Epithelial cell of prostate (primary cell): ENCODE data around the gene SIK3.

Experiments
- DNase-seq: peaks from one replicate; pipeline ENCODE4 v3.0.0-alpha.2; 2011; ENCODE audit warnings: low read depth, low spot score
- H3K27ac ChIP-seq: fragments of 450-650 bp; 2 replicates; pipeline ENCODE4 v1.5.1; 2017; ENCODE audit warnings: mild to moderate bottlenecking

The SIK3 gene

GRCh38 chr11:116882386-116882785 is 215.8 kb downstream of the SIK3 start:
- peak; percentile 40 for DNase-seq
- no peak overlapping the region for H3K27ac ChIP-seq

GRCh38 chr11:116881143-116881542 is 217.1 kb downstream of the SIK3 start:
- DNase-seq = no peak
- H3K27ac ChIP-seq = no peak overlapping the region

GRCh38 chr11:116879800-116880625 is 218.2 kb downstream of the SIK3 start:
- DNase-seq = no peak
- no peak overlapping the region for H3K27ac ChIP-seq

- no peak overlapping the region for H3K27ac ChIP-seq
- no peak for DNase-seq
Observed at GRCh38 chr11:116876656-116877055, 221.6 kb downstream of the SIK3 start.

- no peak for DNase-seq
- H3K27ac ChIP-seq = peak overlapping the region; percentile 7
Observed at GRCh38 chr11:116875194-116875593, 223.0 kb downstream of the SIK3 start.

GRCh38 chr11:116874251-116874650 is 224.0 kb downstream of the SIK3 start:
- DNase-seq = no peak
- H3K27ac ChIP-seq = peak overlapping the region; percentile 7

- no peak overlapping the region for H3K27ac ChIP-seq
Observed at GRCh38 chr11:116873381-116873780, 224.8 kb downstream of the SIK3 start.

GRCh38 chr11:116871248-116871647 is 227.0 kb downstream of the SIK3 start:
- peak overlapping the region; percentile 93 for H3K27ac ChIP-seq
- DNase-seq = peak; percentile 56

More at GRCh38 chr11:116873381-116873780, 224.8 kb downstream of the SIK3 start:
- DNase-seq = no peak

- H3K27ac ChIP-seq = peak overlapping the region; percentile 93
- no peak for DNase-seq
Observed at GRCh38 chr11:116870054-116870453, 228.2 kb downstream of the SIK3 start.

- DNase-seq = no peak
- H3K27ac ChIP-seq = no peak overlapping the region
Observed at GRCh38 chr11:116869610-116870009, 228.6 kb downstream of the SIK3 start.

GRCh38 chr11:116868066-116868465 is 230.2 kb downstream of the SIK3 start:
- H3K27ac ChIP-seq = no peak overlapping the region
- DNase-seq = no peak

GRCh38 chr11:116867619-116868018 is 230.6 kb downstream of the SIK3 start:
- no peak for DNase-seq
- no peak overlapping the region for H3K27ac ChIP-seq

- no peak overlapping the region for H3K27ac ChIP-seq
- DNase-seq = no peak
Observed at GRCh38 chr11:116866804-116867455, 231.3 kb downstream of the SIK3 start.

GRCh38 chr11:116865696-116866095 is 232.5 kb downstream of the SIK3 start:
- H3K27ac ChIP-seq = no peak overlapping the region
- no peak for DNase-seq

- no peak overlapping the region for H3K27ac ChIP-seq
- DNase-seq = no peak
Observed at GRCh38 chr11:116864531-116864930, 233.7 kb downstream of the SIK3 start.

GRCh38 chr11:116862951-116863350 is 235.3 kb downstream of the SIK3 start:
- H3K27ac ChIP-seq = no peak overlapping the region
- no peak for DNase-seq

- peak overlapping the region; percentile 74 for H3K27ac ChIP-seq
- no peak for DNase-seq
Observed at GRCh38 chr11:116862185-116862584, 236.0 kb downstream of the SIK3 start.

- H3K27ac ChIP-seq = peak overlapping the region; percentile 74
Observed at GRCh38 chr11:116861539-116861938, 236.7 kb downstream of the SIK3 start.

GRCh38 chr11:116860303-116860702 is 237.9 kb downstream of the SIK3 start:
- no peak overlapping the region for H3K27ac ChIP-seq
- no peak for DNase-seq

More at GRCh38 chr11:116861539-116861938, 236.7 kb downstream of the SIK3 start:
- DNase-seq = peak; percentile 29

- no peak overlapping the region for H3K27ac ChIP-seq
- DNase-seq = no peak
Observed at GRCh38 chr11:116859175-116859574, 239.1 kb downstream of the SIK3 start.

GRCh38 chr11:116857936-116858335 is 240.3 kb downstream of the SIK3 start:
- H3K27ac ChIP-seq = no peak overlapping the region
- DNase-seq = no peak
